ENCODE measurements around the gene GOLGA6L4.
"Not testable (repeated sequence)": the region's sequence is repeated elsewhere in the genome, so short reads cannot be mapped to it uniquely, and the experiment has no call there.

Gene GOLGA6L4, protein sequence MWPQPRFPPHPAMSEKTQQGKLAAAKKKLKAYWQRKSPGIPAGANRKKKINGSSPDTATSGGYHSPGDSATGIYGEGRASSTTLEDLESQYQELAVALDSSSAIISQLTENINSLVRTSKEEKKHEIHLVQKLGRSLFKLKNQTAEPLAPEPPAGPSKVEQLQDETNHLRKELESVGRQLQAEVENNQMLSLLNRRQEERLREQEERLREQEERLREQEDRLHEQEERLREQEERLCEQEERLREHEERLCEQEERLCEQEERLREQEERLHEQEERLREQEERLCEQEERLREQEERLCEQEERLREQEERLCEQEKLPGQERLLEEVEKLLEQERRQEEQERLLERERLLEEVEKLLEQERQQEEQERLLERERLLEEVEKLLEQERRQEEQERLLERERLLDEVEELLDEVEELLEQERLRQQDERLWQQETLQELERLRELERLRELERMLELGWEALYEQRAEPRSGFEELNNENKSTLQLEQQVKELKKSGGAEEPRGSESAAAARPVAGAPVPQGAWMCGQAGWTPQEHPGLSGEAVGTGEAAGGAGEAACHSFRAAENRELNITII

DNA sequence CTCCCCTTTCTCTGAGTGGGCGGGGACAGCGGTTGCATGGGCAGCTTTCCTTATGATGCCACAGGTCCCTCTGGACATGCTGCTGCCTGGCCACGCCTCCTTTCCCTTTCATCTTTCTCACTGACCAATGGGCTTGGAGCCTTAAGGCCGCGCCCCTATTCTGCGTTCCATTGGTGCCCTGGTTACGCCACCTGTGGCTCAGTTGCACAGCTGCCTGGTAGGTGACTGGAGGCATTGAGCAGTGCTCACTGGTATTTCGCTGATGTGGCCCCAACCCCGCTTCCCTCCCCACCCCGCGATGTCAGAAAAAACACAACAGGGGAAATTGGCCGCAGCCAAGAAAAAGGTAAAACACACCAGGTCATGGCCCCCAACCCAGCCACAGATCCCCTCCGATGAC is at the start of gene GOLGA6L4:
GOLGA6L4 (plus strand) TSS at position 201 of the 400 bp plus-strand sequence; CDS start at position 263, 62 bp downstream.
- not testable (repeated sequence) for DNase-seq

DNA sequence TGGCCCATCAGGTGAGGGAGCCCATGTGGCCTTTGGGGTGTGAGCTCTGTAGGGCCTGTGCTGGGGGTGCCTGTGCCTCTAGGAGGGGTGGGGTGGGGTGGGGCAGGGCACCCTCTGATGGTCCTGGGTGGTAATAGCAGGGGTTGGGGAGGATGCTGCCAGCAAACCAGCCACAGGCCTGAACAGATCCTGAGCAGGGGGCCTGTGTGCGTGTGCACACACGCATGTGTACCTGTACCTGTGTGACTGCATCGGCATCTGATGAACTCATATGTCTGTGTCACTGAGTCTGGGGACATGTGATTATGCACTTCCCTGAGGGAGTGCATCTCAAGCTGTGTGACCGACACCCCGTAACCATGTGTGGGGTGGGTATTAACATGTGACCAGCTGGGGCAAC is 42.6 kb upstream of the GOLGA6L4 start:
- not testable (repeated sequence) for DNase-seq

DNA sequence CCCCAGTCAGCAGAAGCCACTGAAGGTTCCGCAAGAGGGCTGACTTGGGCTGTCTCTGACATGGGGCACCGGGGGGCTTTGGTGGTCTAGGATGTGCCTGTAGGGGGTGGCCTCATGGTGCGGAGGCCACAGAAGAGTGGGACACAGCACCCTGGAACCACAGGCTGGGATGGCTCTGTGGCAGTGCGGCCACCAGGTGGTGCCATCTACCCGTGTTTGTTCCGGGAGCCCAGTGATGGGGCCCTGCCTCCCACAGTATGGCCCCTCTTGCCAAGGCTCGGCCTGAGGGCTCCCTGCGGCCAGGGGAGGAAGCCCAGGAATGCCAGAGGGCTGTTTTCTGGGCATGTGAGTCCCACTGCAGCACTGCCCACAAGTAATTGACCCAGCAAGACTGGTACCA is 40.0 kb upstream of the GOLGA6L4 start:
- not testable (repeated sequence) for DNase-seq

DNA sequence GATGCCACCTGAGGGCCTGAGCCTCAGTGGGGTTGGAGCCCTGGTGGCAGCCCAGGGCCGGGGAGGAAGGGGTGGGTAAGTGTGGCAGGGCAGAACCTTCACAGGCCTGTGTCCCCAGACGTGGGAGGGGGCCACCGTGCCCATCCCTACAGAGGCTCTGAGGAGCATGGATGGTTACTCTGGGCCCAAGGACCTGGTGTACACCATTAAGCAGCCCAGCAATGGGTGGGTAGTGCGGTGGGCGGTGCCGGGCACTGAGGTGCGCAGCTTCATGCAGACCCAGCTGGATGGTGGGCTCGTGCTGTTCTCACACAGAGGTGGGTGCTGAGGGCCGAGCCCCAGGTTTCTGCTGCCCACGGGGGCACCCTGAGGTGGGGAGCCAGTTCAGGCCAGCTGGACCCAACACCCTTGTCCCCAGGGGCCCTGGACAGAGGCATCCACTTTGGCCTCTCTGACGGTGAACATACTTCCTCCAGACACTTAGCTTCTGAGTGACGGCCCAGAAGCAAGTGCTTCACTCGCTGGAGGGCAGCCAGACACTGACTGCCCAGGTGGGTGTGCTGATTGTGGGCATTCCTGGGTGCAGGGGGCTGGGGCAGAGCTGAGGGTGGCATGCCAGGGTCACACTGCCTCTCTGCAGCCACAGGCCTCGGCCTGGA is 38.9 kb upstream of the GOLGA6L4 start:
- DNase-seq = not testable (repeated sequence)

DNA sequence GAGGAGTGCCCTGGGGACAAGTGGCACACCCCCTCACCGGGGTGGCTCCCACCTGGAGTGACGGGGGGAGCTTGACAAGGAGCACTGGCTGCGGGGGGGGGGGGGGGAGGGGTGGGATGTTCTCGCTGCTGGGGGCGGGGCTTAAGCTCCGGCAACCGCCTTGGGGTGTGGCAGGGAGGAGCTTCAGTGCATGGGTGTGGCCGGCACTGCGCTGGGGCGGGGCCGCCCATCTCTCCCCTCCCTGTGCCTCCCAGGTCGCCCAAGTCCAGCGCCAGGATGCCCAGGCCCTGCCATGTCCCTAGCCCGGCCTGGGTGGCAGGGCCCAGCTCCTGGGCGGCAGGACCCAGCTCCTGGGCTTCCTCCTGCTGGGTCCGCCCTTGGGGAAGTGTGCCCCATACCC is 35.7 kb upstream of the GOLGA6L4 start:
- DNase-seq = not testable (repeated sequence)

DNA sequence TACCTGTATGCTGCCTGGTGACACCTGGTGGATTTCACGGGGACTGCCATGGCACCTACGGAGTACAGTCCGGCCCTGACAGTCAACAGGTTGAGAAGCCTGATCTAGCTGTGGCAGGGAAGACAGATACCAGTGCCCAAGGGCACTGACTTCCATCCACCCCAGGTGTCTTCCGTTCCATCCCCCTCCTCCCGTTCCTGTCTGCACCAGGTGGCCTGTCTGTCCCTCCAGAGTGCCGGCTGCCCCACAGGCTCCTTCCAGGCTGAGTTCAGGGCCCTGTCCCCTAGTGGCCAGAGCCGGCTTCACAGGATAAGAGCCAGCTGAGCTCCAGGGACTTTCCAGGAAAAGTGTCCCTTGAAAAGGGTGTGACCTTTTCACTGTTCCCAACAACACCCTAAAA is 10.9 kb downstream of the GOLGA6L4 start:
- DNase-seq = not testable (repeated sequence)
